ENCODE data around the gene TDRD12.
A peak's percentile ranks its signal among the peaks of the same experiment; 100 is the strongest.

TDRD12 gene

GRCh38 chr19:32674153-32674930 lies 45.2 kb upstream of the TDRD12 start:
- TF ChIP-seq MAX (IDR thresholded peaks at IDR 0.05): peak; percentile 38
- TF ChIP-seq ZBTB7A (IDR thresholded peaks at IDR 0.05; ENCODE audit: low read depth): no peak

GRCh38 chr19:32674931-32675719 lies 44.4 kb upstream of the TDRD12 start, which contains the start of gene ANKRD27:
TSS of gene ANKRD27 (minus strand) at chr19:32675180. CDS start at chr19:32659015, 16,165 bp downstream.
- TF ChIP-seq EGR1 (IDR thresholded peaks at IDR 0.05): no peak
- TF ChIP-seq REST (IDR thresholded peaks at IDR 0.05; ENCODE audit: low read depth): no peak
- peak; percentile 44 for TF ChIP-seq CREB1 (IDR thresholded peaks at IDR 0.05; ENCODE audit: low read depth)
- TF ChIP-seq RAD21 (IDR thresholded peaks at IDR 0.05; ENCODE audit: low read depth): no peak
- TF ChIP-seq TEAD4 (IDR thresholded peaks at IDR 0.05): no peak; the same call in 1 of the 2 replicates
- TF ChIP-seq EP300 (IDR thresholded peaks at IDR 0.05; ENCODE audit: borderline replicate concordance): peak; percentile 6; the same call in 1 of the 2 replicates
- no peak for TF ChIP-seq ZBTB7A (IDR thresholded peaks at IDR 0.05; ENCODE audit: low read depth)
- TF ChIP-seq FOXM1 (IDR thresholded peaks at IDR 0.05; ENCODE audit: borderline replicate concordance, low read depth): no peak
- no peak for TF ChIP-seq CEBPB (IDR thresholded peaks at IDR 0.05)
- no peak for TF ChIP-seq YY1 (IDR thresholded peaks at IDR 0.05; ENCODE audit: low read depth)
- TF ChIP-seq NFIC (IDR thresholded peaks at IDR 0.05): no peak
- no peak for TF ChIP-seq USF1 (IDR thresholded peaks at IDR 0.05)
- TF ChIP-seq TCF12 (IDR thresholded peaks at IDR 0.05; ENCODE audit: low read depth): no peak
- TF ChIP-seq MAX (IDR thresholded peaks at IDR 0.05): peak; percentile 78
- peak; percentile 52; the same call in 1 of the 2 replicates for TF ChIP-seq TAF1 (IDR thresholded peaks at IDR 0.05; ENCODE audit: low read depth)

- peak; percentile 93 for TF ChIP-seq USF1 (IDR thresholded peaks at IDR 0.05)
- no peak for TF ChIP-seq RAD21 (IDR thresholded peaks at IDR 0.05; ENCODE audit: low read depth)
- TF ChIP-seq EGR1 (IDR thresholded peaks at IDR 0.05): no peak
These were observed 43.8 kb upstream of the TDRD12 start, which contains the start of gene RGS9BP for GRCh38 chr19:32675720-32676185. TSS of gene RGS9BP (plus strand) at chr19:32675848. CDS start at chr19:32676264, 416 bp downstream.

GRCh38 chr19:32676186-32676894 lies 43.2 kb upstream of the TDRD12 start:
- no peak; the same call in 1 of the 2 replicates for TF ChIP-seq TCF12 (IDR thresholded peaks at IDR 0.05; ENCODE audit: low read depth)
- no peak for TF ChIP-seq EP300 (IDR thresholded peaks at IDR 0.05; ENCODE audit: borderline replicate concordance)
- TF ChIP-seq MAX (IDR thresholded peaks at IDR 0.05): peak; percentile 94
- TF ChIP-seq YY1 (IDR thresholded peaks at IDR 0.05; ENCODE audit: low read depth): no peak
- no peak for TF ChIP-seq NFIC (IDR thresholded peaks at IDR 0.05)

GRCh38 chr19:32676895-32677359 lies 42.6 kb upstream of the TDRD12 start:
- no peak for TF ChIP-seq ZBTB7A (IDR thresholded peaks at IDR 0.05; ENCODE audit: low read depth)
- no peak for TF ChIP-seq TAF1 (IDR thresholded peaks at IDR 0.05; ENCODE audit: low read depth)
- TF ChIP-seq YY1 (IDR thresholded peaks at IDR 0.05; ENCODE audit: low read depth): no peak
- TF ChIP-seq EGR1 (IDR thresholded peaks at IDR 0.05): no peak
- no peak for TF ChIP-seq FOXM1 (IDR thresholded peaks at IDR 0.05; ENCODE audit: borderline replicate concordance, low read depth)
- no peak for TF ChIP-seq EP300 (IDR thresholded peaks at IDR 0.05; ENCODE audit: borderline replicate concordance)
- no peak for TF ChIP-seq RAD21 (IDR thresholded peaks at IDR 0.05; ENCODE audit: low read depth)
- TF ChIP-seq REST (IDR thresholded peaks at IDR 0.05; ENCODE audit: low read depth): no peak
- no peak for TF ChIP-seq MAX (IDR thresholded peaks at IDR 0.05)
- no peak; the same call in 1 of the 2 replicates for TF ChIP-seq TCF12 (IDR thresholded peaks at IDR 0.05; ENCODE audit: low read depth)
- TF ChIP-seq USF1 (IDR thresholded peaks at IDR 0.05): no peak
- TF ChIP-seq TEAD4 (IDR thresholded peaks at IDR 0.05): no peak
- no peak for TF ChIP-seq CREB1 (IDR thresholded peaks at IDR 0.05; ENCODE audit: low read depth)
- TF ChIP-seq NFIC (IDR thresholded peaks at IDR 0.05): no peak
- TF ChIP-seq CEBPB (IDR thresholded peaks at IDR 0.05): no peak
